ENCODE results near the gene EXOC6B. TPM values are rescaled to one million over a fixed set of nuclear protein-coding genes. Genes with fewer than 3 reads are reported as not detected.

Gene EXOC6B
- total RNA-seq, 1 donor from 2014 or later, result 24.5 TPM

- Histone ChIP-seq H3K27me3 (ENCODE audit: control insufficient read depth in 3 of 3, insufficient read depth in 3 of 3, low read length in 3 of 3) (no peaks in the 10 kb centered on the region), H3K9me3 (ENCODE audit: control insufficient read depth in 3 of 3, low read length in 3 of 3) (peaks cover 0 to 1% (median 0%) of the 10 kb centered on the region in 3 donors), H3K27ac (ENCODE audit: low read depth, low read length) (no peak overlapping the region), H3K36me3 (ENCODE audit: control insufficient read depth in 3 of 3, insufficient read depth in 3 of 3, low read length in 3 of 3) (no peaks in the 10 kb centered on the region), H3K4me1 (ENCODE audit: control insufficient read depth in 3 of 3, insufficient read depth in 3 of 3, low read length in 3 of 3) (no peaks in the 10 kb centered on the region), H3K4me3 (ENCODE audit: low read length in 3 of 3) (no peak overlapping the region), H3K9ac (ENCODE audit: low read depth in 1 of 3, low read length in 3 of 3) (no peak overlapping the region)
These were observed 439.5 kb downstream of the EXOC6B start for GRCh38 chr2:72386288-72386687.

- H3K4me1 ChIP-seq (ENCODE audit: control insufficient read depth in 3 of 3, insufficient read depth in 3 of 3, low read length in 3 of 3), result no peaks in the 10 kb centered on the region
- H3K9me3 ChIP-seq (ENCODE audit: control insufficient read depth in 3 of 3, low read length in 3 of 3), result no peaks in the 10 kb centered on the region
- peaks cover 0 to 12% (median 6%) of the 10 kb centered on the region in 3 donors for H3K36me3 ChIP-seq (ENCODE audit: control insufficient read depth in 3 of 3, insufficient read depth in 3 of 3, low read length in 3 of 3)
- H3K27me3 ChIP-seq (ENCODE audit: control insufficient read depth in 3 of 3, insufficient read depth in 3 of 3, low read length in 3 of 3), result no peaks in the 10 kb centered on the region
- no peak overlapping the region for H3K27ac ChIP-seq (ENCODE audit: low read depth, low read length)
- H3K4me3 ChIP-seq (ENCODE audit: low read length in 3 of 3), result no peak overlapping the region
- no peak overlapping the region for H3K9ac ChIP-seq (ENCODE audit: low read depth in 1 of 3, low read length in 3 of 3)
These were observed 447.0 kb downstream of the EXOC6B start for GRCh38 chr2:72378753-72379348.

GRCh38 chr2:72367530-72368225 is 458.2 kb downstream of the EXOC6B start:
- Histone ChIP-seq H3K27ac (ENCODE audit: low read depth, low read length) (no peak overlapping the region), H3K9me3 (ENCODE audit: control insufficient read depth in 3 of 3, low read length in 3 of 3) (no peaks in the 10 kb centered on the region), H3K27me3 (ENCODE audit: control insufficient read depth in 3 of 3, insufficient read depth in 3 of 3, low read length in 3 of 3) (no peaks in the 10 kb centered on the region), H3K4me3 (ENCODE audit: low read length in 3 of 3) (no peak overlapping the region), H3K36me3 (ENCODE audit: control insufficient read depth in 3 of 3, insufficient read depth in 3 of 3, low read length in 3 of 3) (no peaks in the 10 kb centered on the region), H3K4me1 (ENCODE audit: control insufficient read depth in 3 of 3, insufficient read depth in 3 of 3, low read length in 3 of 3) (peaks cover 0 to 2% (median 0%) of the 10 kb centered on the region in 3 donors), H3K9ac (ENCODE audit: low read depth in 1 of 3, low read length in 3 of 3) (no peak overlapping the region)

GRCh38 chr2:72363406-72363805 is 462.4 kb downstream of the EXOC6B start:
- Histone ChIP-seq H3K36me3 (ENCODE audit: control insufficient read depth in 3 of 3, insufficient read depth in 3 of 3, low read length in 3 of 3) (no peaks in the 10 kb centered on the region), H3K4me1 (ENCODE audit: control insufficient read depth in 3 of 3, insufficient read depth in 3 of 3, low read length in 3 of 3) (peaks cover 0 to 2% (median 0%) of the 10 kb centered on the region in 3 donors), H3K9me3 (ENCODE audit: control insufficient read depth in 3 of 3, low read length in 3 of 3) (no peaks in the 10 kb centered on the region), H3K4me3 (ENCODE audit: low read length in 3 of 3) (no peak overlapping the region), H3K9ac (ENCODE audit: low read depth in 1 of 3, low read length in 3 of 3) (no peak overlapping the region), H3K27me3 (ENCODE audit: control insufficient read depth in 3 of 3, insufficient read depth in 3 of 3, low read length in 3 of 3) (no peaks in the 10 kb centered on the region), H3K27ac (ENCODE audit: low read depth, low read length) (no peak overlapping the region)

GRCh38 chr2:72362733-72363132 is 463.1 kb downstream of the EXOC6B start:
- peaks cover 0 to 2% (median 0%) of the 10 kb centered on the region in 3 donors for H3K4me1 ChIP-seq (ENCODE audit: control insufficient read depth in 3 of 3, insufficient read depth in 3 of 3, low read length in 3 of 3)
- no peak overlapping the region for H3K4me3 ChIP-seq (ENCODE audit: low read length in 3 of 3)
- H3K9me3 ChIP-seq (ENCODE audit: control insufficient read depth in 3 of 3, low read length in 3 of 3), result no peaks in the 10 kb centered on the region
- no peak overlapping the region for H3K9ac ChIP-seq (ENCODE audit: low read depth in 1 of 3, low read length in 3 of 3)
- no peak overlapping the region for H3K27ac ChIP-seq (ENCODE audit: low read depth, low read length)
- H3K36me3 ChIP-seq (ENCODE audit: control insufficient read depth in 3 of 3, insufficient read depth in 3 of 3, low read length in 3 of 3), result no peaks in the 10 kb centered on the region
- no peaks in the 10 kb centered on the region for H3K27me3 ChIP-seq (ENCODE audit: control insufficient read depth in 3 of 3, insufficient read depth in 3 of 3, low read length in 3 of 3)

- no peaks in the 10 kb centered on the region for H3K27me3 ChIP-seq (ENCODE audit: control insufficient read depth in 3 of 3, insufficient read depth in 3 of 3, low read length in 3 of 3)
- H3K4me3 ChIP-seq (ENCODE audit: low read length in 3 of 3), result no peak overlapping the region
- no peak overlapping the region for H3K9ac ChIP-seq (ENCODE audit: low read depth in 1 of 3, low read length in 3 of 3)
- no peaks in the 10 kb centered on the region for H3K4me1 ChIP-seq (ENCODE audit: control insufficient read depth in 3 of 3, insufficient read depth in 3 of 3, low read length in 3 of 3)
- H3K36me3 ChIP-seq (ENCODE audit: control insufficient read depth in 3 of 3, insufficient read depth in 3 of 3, low read length in 3 of 3), result no peaks in the 10 kb centered on the region
- H3K9me3 ChIP-seq (ENCODE audit: control insufficient read depth in 3 of 3, low read length in 3 of 3), result no peaks in the 10 kb centered on the region
- H3K27ac ChIP-seq (ENCODE audit: low read depth, low read length), result no peak overlapping the region
These were observed 464.3 kb downstream of the EXOC6B start for GRCh38 chr2:72361521-72361920.

GRCh38 chr2:72361042-72361441 is 464.8 kb downstream of the EXOC6B start:
- no peaks in the 10 kb centered on the region for H3K4me1 ChIP-seq (ENCODE audit: control insufficient read depth in 3 of 3, insufficient read depth in 3 of 3, low read length in 3 of 3)
- no peaks in the 10 kb centered on the region for H3K9me3 ChIP-seq (ENCODE audit: control insufficient read depth in 3 of 3, low read length in 3 of 3)
- H3K27ac ChIP-seq (ENCODE audit: low read depth, low read length), result no peak overlapping the region
- H3K4me3 ChIP-seq (ENCODE audit: low read length in 3 of 3), result no peak overlapping the region
- H3K36me3 ChIP-seq (ENCODE audit: control insufficient read depth in 3 of 3, insufficient read depth in 3 of 3, low read length in 3 of 3), result no peaks in the 10 kb centered on the region
- no peaks in the 10 kb centered on the region for H3K27me3 ChIP-seq (ENCODE audit: control insufficient read depth in 3 of 3, insufficient read depth in 3 of 3, low read length in 3 of 3)
- no peak overlapping the region for H3K9ac ChIP-seq (ENCODE audit: low read depth in 1 of 3, low read length in 3 of 3)

- Histone ChIP-seq H3K4me1 (ENCODE audit: control insufficient read depth in 3 of 3, insufficient read depth in 3 of 3, low read length in 3 of 3) (no peaks in the 10 kb centered on the region), H3K27ac (ENCODE audit: low read depth, low read length) (no peak overlapping the region), H3K9me3 (ENCODE audit: control insufficient read depth in 3 of 3, low read length in 3 of 3) (no peaks in the 10 kb centered on the region), H3K4me3 (ENCODE audit: low read length in 3 of 3) (no peak overlapping the region), H3K9ac (ENCODE audit: low read depth in 1 of 3, low read length in 3 of 3) (no peak overlapping the region), H3K27me3 (ENCODE audit: control insufficient read depth in 3 of 3, insufficient read depth in 3 of 3, low read length in 3 of 3) (no peaks in the 10 kb centered on the region), H3K36me3 (ENCODE audit: control insufficient read depth in 3 of 3, insufficient read depth in 3 of 3, low read length in 3 of 3) (peaks cover 0 to 2% (median 0%) of the 10 kb centered on the region in 3 donors)
These were observed 475.0 kb downstream of the EXOC6B start for GRCh38 chr2:72350852-72351251.

GRCh38 chr2:72349016-72349415 is 476.8 kb downstream of the EXOC6B start:
- no peaks in the 10 kb centered on the region for H3K9me3 ChIP-seq (ENCODE audit: control insufficient read depth in 3 of 3, low read length in 3 of 3)
- H3K27ac ChIP-seq (ENCODE audit: low read depth, low read length), result no peak overlapping the region
- no peak overlapping the region for H3K9ac ChIP-seq (ENCODE audit: low read depth in 1 of 3, low read length in 3 of 3)
- H3K27me3 ChIP-seq (ENCODE audit: control insufficient read depth in 3 of 3, insufficient read depth in 3 of 3, low read length in 3 of 3), result no peaks in the 10 kb centered on the region
- no peaks in the 10 kb centered on the region for H3K4me1 ChIP-seq (ENCODE audit: control insufficient read depth in 3 of 3, insufficient read depth in 3 of 3, low read length in 3 of 3)
- no peaks in the 10 kb centered on the region for H3K36me3 ChIP-seq (ENCODE audit: control insufficient read depth in 3 of 3, insufficient read depth in 3 of 3, low read length in 3 of 3)
- no peak overlapping the region for H3K4me3 ChIP-seq (ENCODE audit: low read length in 3 of 3)

GRCh38 chr2:72347081-72347480 is 478.8 kb downstream of the EXOC6B start:
- no peaks in the 10 kb centered on the region for H3K36me3 ChIP-seq (ENCODE audit: control insufficient read depth in 3 of 3, insufficient read depth in 3 of 3, low read length in 3 of 3)
- H3K27me3 ChIP-seq (ENCODE audit: control insufficient read depth in 3 of 3, insufficient read depth in 3 of 3, low read length in 3 of 3), result no peaks in the 10 kb centered on the region
- no peaks in the 10 kb centered on the region for H3K4me1 ChIP-seq (ENCODE audit: control insufficient read depth in 3 of 3, insufficient read depth in 3 of 3, low read length in 3 of 3)
- H3K9me3 ChIP-seq (ENCODE audit: control insufficient read depth in 3 of 3, low read length in 3 of 3), result no peaks in the 10 kb centered on the region
- H3K4me3 ChIP-seq (ENCODE audit: low read length in 3 of 3), result no peak overlapping the region
- no peak overlapping the region for H3K27ac ChIP-seq (ENCODE audit: low read depth, low read length)
- H3K9ac ChIP-seq (ENCODE audit: low read depth in 1 of 3, low read length in 3 of 3), result no peak overlapping the region

Measured in skeletal muscle tissue (tissue), 4 donors.